ENCODE measurements around the gene GFRAL. TPM values are rescaled to one million over a fixed set of nuclear protein-coding genes. Genes with fewer than 3 reads are reported as not detected.

Gene GFRAL
- total RNA-seq, 1 experiment from 2014 or later: not detected

DNA sequence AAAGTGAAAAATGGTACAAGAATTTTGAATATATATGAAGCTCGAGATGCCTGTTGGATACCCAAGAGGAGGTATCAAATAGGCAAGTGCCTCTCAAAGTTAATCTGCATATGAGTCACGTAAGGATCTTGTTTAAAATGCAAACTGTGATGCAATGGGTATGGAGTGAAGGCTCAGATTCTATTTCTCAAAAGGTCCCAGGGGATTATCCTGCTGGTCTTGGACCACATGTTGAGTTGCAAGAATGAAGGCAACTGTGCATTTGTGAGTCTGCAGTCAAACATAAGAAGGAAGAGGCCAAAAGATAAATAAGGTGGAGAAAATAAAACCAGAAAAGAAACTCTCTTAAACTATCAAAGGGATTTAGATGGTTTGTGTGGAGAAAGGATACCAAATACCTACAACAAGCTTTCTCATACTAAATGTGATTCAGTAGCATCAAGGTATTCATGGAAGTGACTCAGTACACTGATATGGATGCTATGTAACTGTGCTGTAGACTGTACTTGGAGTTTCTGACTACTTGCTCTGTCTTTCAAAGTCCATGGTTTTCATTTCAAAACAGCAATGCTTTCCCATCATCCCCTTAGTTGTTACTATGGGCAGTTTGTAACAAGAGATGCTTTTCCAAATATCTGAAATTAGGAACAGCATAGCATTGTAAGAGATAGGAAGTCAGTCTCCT is 106.3 kb downstream of the GFRAL start:
- DNase-seq (ENCODE audit: low read depth): no peak

DNA sequence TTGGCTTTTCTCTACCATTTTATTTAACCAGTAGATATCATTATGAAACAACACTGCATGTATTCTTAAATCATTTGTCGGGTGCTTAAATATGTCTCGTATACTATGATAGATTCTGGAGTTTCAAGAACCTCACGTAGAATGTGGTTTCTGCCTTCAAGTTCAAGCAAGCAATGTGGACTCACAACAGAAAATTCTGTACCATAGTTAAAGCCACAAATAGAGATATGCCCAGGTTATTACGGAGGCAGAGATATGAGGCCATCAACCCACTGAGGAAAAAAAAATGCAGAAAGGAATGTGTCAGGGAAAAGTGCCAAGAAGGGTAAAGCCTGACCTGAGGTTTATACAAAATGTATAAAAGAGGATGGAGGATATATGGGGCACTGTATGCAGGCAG is 109.9 kb downstream of the GFRAL start:
- no peak for DNase-seq (ENCODE audit: low read depth)

DNA sequence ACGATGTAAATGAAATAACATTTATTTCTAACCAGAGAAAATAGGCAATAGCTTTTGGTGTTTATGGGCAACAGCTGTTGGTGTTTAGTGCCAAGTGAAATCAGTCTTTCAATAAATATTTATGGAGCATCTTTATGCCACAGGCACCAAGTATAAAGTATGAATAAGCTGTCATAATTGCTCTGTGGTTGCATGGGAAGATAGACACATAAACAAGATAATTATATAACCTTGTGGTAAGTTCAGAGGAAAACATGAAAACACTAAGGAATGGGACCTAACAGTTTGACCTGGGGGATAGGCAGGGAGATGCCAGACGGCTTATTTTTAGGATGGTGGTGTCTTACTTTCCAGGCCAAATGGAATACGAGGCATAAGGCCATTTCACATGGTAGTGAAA is 110.9 kb downstream of the GFRAL start:
- no peak for DNase-seq (ENCODE audit: low read depth)

DNA sequence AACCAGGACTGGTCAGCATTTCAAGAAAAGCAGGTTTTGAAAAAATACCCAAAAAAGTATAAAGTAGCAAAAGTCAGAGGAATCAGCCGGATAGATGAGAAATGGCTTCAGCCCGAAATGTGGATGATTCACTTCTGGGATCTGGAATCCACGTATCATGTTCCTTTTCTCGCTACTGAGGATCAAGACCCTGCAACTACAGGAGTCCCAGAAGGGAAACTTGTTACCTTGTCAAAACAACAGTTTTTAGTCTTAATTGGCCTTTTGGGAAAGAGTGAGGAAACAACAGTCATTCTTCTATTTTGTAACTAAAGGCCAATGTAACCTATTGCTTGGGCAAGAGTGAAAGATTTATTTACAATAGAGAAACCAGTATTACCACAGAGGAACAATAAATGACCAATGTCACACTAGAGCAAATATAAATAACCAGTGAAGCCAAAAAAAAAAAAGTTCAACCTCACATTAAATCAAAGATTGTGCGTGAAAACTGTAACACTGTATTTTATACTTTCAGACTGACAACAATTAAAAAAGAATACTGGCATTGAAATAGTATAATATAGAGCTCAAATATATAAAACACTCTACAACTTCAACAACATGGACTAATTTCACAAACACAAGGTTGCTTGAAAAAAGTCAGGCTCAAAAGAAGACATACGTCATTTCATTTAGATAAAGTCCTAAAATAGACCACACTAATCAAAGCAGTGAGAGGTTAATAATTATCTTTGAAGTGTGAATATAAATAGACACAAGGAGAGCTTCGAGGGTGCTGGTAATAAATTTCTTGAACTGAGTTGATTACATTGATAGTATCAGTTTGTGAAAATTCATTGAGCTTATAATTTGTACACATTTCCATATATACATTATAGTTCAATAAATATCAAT is 116.2 kb downstream of the GFRAL start:
- no peak for DNase-seq (ENCODE audit: low read depth)

- peak; percentile 15 for DNase-seq (ENCODE audit: low read depth)
These were observed 118.5 kb downstream of the GFRAL start for GRCh38 chr6:55445648-55446204.

GRCh38 chr6:55447891-55448290 is 120.6 kb downstream of the GFRAL start:
- DNase-seq (ENCODE audit: low read depth): no peak

DNA sequence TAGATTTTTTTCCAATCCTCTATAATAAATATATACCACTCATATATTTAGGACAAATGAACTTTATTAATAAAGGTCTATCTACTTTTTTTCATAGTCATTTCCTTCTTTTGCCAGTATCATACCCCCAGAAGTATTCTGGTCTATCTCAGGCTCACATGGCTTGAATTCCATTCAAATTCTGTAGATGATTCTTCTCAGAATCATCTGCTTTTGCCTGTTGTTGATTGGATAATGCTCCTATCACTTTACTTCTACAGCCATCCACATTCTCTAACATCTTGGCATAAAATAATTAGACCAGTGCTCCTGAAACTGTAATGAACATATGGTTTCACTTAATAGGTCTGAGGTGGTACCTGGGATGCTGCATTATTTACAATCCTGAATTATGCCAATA is 121.2 kb downstream of the GFRAL start:
- no peak for DNase-seq (ENCODE audit: low read depth)

GRCh38 chr6:55449225-55449624 is 122.0 kb downstream of the GFRAL start:
- DNase-seq (ENCODE audit: low read depth): no peak

DNA sequence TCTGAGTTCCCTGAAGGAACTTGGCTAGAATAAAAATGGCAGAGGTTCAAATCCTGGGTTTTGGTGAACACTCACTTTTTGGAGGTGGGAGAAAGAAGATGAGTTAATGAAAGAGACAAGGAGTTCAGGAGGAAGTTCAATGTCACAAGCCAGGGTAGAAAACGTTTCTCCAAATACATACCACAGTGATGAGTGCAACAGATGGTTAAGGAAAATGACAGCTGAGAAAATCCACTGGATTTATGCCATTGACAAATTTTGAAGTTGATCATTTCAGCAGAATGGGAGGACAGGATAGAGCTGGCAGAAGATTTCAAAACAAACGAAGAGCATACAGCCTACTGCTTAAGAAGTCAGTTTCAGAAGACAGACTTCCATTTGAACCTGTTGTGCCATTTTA is 122.7 kb downstream of the GFRAL start:
- no peak for DNase-seq (ENCODE audit: low read depth)

Other genes starting within 250 kb of the GFRAL start
- 0.20 and 0.24 TPM in 2 replicates for gene HCRTR2, start 153.0 kb upstream of the GFRAL start, total RNA-seq (2014; rRNA removed; shearing (Covaris generic))